ENCODE results near the gene CSNK2A3. TPM values are rescaled to one million over a fixed set of nuclear protein-coding genes. Genes with fewer than 3 reads are reported as not detected.

Gene CSNK2A3
- total and polyA plus RNA-seq, 2 experiments from 2014 or later: 0.91 to 4.1 TPM

DNA sequence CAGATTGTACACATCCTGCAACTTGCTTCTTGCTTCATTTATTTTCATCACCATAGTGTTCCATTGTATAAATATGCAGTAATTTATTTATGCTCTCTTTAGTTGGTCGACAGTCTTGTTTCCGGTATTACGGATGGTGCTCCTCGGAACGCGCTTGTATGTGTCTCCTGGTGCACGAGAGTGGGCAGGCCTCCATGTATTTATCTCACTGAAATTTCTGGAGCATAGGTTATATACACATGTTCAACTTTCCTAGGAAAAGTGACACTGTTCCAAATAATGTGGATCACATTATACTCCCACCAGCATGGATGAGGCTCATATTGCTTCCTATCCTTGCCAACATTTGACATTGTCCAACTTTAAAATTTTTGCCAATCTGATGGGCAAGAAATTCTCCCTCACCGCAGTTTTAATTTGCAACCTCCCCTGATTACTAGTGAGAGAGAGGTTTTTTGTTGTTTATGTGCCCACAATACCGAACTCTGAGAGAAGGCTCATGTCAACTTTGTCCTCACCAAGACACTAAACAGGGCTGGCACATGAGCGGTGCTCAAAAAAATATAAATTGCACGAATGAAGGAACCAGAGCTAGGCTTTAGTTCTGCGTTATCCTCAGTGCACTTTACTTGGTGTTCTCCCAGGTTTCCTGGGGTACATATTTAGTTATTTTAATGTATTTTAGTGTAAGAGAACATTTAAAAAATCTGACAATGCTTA, 3.8 kb downstream of the CSNK2A3 start:
- DNase-seq (ENCODE audit: low spot score) (no peak), ATAC-seq (no peak)
- Histone ChIP-seq H3K27me3 (ENCODE audit: insufficient read depth) (no peaks in the 10 kb centered on the region), H3K27ac (ENCODE audit: low read depth) (no peak overlapping the region), H3K36me3 (ENCODE audit: insufficient read depth) (no peaks in the 10 kb centered on the region), H3K4me1 (ENCODE audit: insufficient read depth) (no peaks in the 10 kb centered on the region), H3F3A (replicated peaks; ENCODE audit: low read depth) (no peaks in the 10 kb centered on the region), H3K4me2 (no peak overlapping the region), H3K79me2 (replicated peaks; ENCODE audit: insufficient read depth) (no peaks in the 10 kb centered on the region), H4K20me1 (replicated peaks; ENCODE audit: insufficient read depth) (no peaks in the 10 kb centered on the region), H3K9me2 (ENCODE audit: insufficient read depth) (0 out of 2 replicates have a peak, but pooled peaks cover 6% of the 10 kb centered on the region), H3K4me3 (no peak overlapping the region), H2AFZ (no peak overlapping the region)
- Mint-ChIP-seq H3K4me1 (peaks cover 8% of the 10 kb centered on the region; the same call in 2 of the 3 replicates), H3K27me3 (ENCODE audit: insufficient read depth, low read depth, poor library complexity) (peaks cover 3% of the 10 kb centered on the region), H3K9me3 (no peaks in the 10 kb centered on the region; the same call in 2 of the 3 replicates), H3K36me3 (ENCODE audit: low read depth) (no peaks in the 10 kb centered on the region), H3K4me3 (no peak overlapping the region), H3K27ac (no peak overlapping the region)
- TF ChIP-seq, protein P1, sequence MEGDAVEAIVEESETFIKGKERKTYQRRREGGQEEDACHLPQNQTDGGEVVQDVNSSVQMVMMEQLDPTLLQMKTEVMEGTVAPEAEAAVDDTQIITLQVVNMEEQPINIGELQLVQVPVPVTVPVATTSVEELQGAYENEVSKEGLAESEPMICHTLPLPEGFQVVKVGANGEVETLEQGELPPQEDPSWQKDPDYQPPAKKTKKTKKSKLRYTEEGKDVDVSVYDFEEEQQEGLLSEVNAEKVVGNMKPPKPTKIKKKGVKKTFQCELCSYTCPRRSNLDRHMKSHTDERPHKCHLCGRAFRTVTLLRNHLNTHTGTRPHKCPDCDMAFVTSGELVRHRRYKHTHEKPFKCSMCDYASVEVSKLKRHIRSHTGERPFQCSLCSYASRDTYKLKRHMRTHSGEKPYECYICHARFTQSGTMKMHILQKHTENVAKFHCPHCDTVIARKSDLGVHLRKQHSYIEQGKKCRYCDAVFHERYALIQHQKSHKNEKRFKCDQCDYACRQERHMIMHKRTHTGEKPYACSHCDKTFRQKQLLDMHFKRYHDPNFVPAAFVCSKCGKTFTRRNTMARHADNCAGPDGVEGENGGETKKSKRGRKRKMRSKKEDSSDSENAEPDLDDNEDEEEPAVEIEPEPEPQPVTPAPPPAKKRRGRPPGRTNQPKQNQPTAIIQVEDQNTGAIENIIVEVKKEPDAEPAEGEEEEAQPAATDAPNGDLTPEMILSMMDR (conservative IDR thresholded peaks at IDR 0.05; ENCODE audit: low read depth in 2 of 2): no peak
- TF ChIP-seq ETS1 (IDR thresholded peaks at IDR 0.05) (no peak), POLR2AphosphoS5 (IDR thresholded peaks at IDR 0.05; ENCODE audit: low read depth) (no peak), EZH2 (IDR thresholded peaks at IDR 0.05; ENCODE audit: low read depth, unreplicated experiment) (no peak)

- Mint-ChIP-seq H3K27ac (no peak overlapping the region), H3K27me3 (ENCODE audit: insufficient read depth, low read depth, poor library complexity) (peaks cover 4% of the 10 kb centered on the region), H3K4me1 (peaks cover 4% of the 10 kb centered on the region; the same call in 2 of the 3 replicates), H3K9me3 (no peaks in the 10 kb centered on the region; the same call in 2 of the 3 replicates), H3K36me3 (ENCODE audit: low read depth) (no peaks in the 10 kb centered on the region), H3K4me3 (no peak overlapping the region)
- Histone ChIP-seq H3K27ac (ENCODE audit: low read depth) (no peak overlapping the region), H3K4me3 (no peak overlapping the region), H3K9me2 (ENCODE audit: insufficient read depth) (no peaks in the 10 kb centered on the region), H3F3A (replicated peaks; ENCODE audit: low read depth) (no peaks in the 10 kb centered on the region), H3K4me1 (ENCODE audit: insufficient read depth) (no peaks in the 10 kb centered on the region), H3K27me3 (ENCODE audit: insufficient read depth) (no peaks in the 10 kb centered on the region), H3K36me3 (ENCODE audit: insufficient read depth) (no peaks in the 10 kb centered on the region), H4K20me1 (replicated peaks; ENCODE audit: insufficient read depth) (no peaks in the 10 kb centered on the region), H2AFZ (no peak overlapping the region), H3K4me2 (no peak overlapping the region), H3K79me2 (replicated peaks; ENCODE audit: insufficient read depth) (no peaks in the 10 kb centered on the region)
- ATAC-seq (no peak), DNase-seq (ENCODE audit: low spot score) (no peak)
- TF ChIP-seq ZNF114 (CRISPR knock-in tag; IDR thresholded peaks at IDR 0.05): no peak
- TF ChIP-seq CREB1 (CRISPR knock-in tag; IDR thresholded peaks at IDR 0.05; ENCODE audit: low read depth): no peak
- no peak for TF ChIP-seq EZH2 (IDR thresholded peaks at IDR 0.05; ENCODE audit: low read depth, unreplicated experiment)
- no peak for TF ChIP-seq ETS1 (IDR thresholded peaks at IDR 0.05)
- TF ChIP-seq EZH2phosphoT487 (IDR thresholded peaks at IDR 0.05; ENCODE audit: unreplicated experiment): no peak
- TF ChIP-seq, protein P1 (conservative IDR thresholded peaks at IDR 0.05; ENCODE audit: low read depth in 2 of 2): no peak
- no peak for TF ChIP-seq POLR2AphosphoS5 (IDR thresholded peaks at IDR 0.05; ENCODE audit: low read depth)
- no peak for TF ChIP-seq NANOG (IDR thresholded peaks at IDR 0.05; ENCODE audit: borderline replicate concordance)
- TF ChIP-seq, protein P2, sequence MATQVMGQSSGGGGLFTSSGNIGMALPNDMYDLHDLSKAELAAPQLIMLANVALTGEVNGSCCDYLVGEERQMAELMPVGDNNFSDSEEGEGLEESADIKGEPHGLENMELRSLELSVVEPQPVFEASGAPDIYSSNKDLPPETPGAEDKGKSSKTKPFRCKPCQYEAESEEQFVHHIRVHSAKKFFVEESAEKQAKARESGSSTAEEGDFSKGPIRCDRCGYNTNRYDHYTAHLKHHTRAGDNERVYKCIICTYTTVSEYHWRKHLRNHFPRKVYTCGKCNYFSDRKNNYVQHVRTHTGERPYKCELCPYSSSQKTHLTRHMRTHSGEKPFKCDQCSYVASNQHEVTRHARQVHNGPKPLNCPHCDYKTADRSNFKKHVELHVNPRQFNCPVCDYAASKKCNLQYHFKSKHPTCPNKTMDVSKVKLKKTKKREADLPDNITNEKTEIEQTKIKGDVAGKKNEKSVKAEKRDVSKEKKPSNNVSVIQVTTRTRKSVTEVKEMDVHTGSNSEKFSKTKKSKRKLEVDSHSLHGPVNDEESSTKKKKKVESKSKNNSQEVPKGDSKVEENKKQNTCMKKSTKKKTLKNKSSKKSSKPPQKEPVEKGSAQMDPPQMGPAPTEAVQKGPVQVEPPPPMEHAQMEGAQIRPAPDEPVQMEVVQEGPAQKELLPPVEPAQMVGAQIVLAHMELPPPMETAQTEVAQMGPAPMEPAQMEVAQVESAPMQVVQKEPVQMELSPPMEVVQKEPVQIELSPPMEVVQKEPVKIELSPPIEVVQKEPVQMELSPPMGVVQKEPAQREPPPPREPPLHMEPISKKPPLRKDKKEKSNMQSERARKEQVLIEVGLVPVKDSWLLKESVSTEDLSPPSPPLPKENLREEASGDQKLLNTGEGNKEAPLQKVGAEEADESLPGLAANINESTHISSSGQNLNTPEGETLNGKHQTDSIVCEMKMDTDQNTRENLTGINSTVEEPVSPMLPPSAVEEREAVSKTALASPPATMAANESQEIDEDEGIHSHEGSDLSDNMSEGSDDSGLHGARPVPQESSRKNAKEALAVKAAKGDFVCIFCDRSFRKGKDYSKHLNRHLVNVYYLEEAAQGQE (IDR thresholded peaks at IDR 0.05; ENCODE audit: unreplicated experiment): no peak
- TF ChIP-seq ZNF331 (CRISPR knock-in tag; IDR thresholded peaks at IDR 0.05; ENCODE audit: low read depth): no peak
These were observed 4.7 kb downstream of the CSNK2A3 start for GRCh38 chr11:11348303-11348702.

Data from GM23338 (cell line).